ENCODE data around the gene NUMBL. TPM values are rescaled to one million over a fixed set of nuclear protein-coding genes. Genes with fewer than 3 reads are reported as not detected.

Gene NUMBL
- total RNA-seq (ENCODE audit: low replicate concordance) = 21.6 and 31.6 TPM in 2 replicates

GRCh38 chr19:40690050-40690692, at the start of gene NUMBL:
Gene NUMBL, minus strand, starts transcription at chr19:40690651. Its CDS starts 168 bp downstream, at chr19:40690483.

GRCh38 chr19:40716482-40717324, 26.3 kb upstream of the NUMBL start, which contains the start of the genes COQ8B and ITPKC:
Gene COQ8B, minus strand, starts transcription at chr19:40716886. Its CDS starts 2,254 bp downstream, at chr19:40714632.
Gene ITPKC, plus strand, starts transcription at chr19:40717112. Its CDS starts 24 bp downstream, at chr19:40717136.

Other genes with a start within 250 kb of the NUMBL start
- gene SERTAD3, start 246.3 kb downstream of the NUMBL start, total RNA-seq (ENCODE audit: low replicate concordance) = 11.2 and 21.9 TPM in 2 replicates
- 146 and 191 TPM in 2 replicates for gene BLVRB, start 224.9 kb downstream of the NUMBL start, total RNA-seq (ENCODE audit: low replicate concordance)
- gene SPTBN4, start 223.7 kb downstream of the NUMBL start, total RNA-seq (ENCODE audit: low replicate concordance) = 1.2 and 7.8 TPM in 2 replicates
- gene SHKBP1, start 113.8 kb downstream of the NUMBL start, total RNA-seq (ENCODE audit: low replicate concordance) = 12.5 and 19.6 TPM in 2 replicates
- gene LTBP4, start 89.3 kb downstream of the NUMBL start, total RNA-seq (ENCODE audit: low replicate concordance) = 24.8 and 25.6 TPM in 2 replicates
- gene COQ8B, start 26.2 kb upstream of the NUMBL start, total RNA-seq (ENCODE audit: low replicate concordance) = 22.8 and 24.0 TPM in 2 replicates
- 11.9 and 12.3 TPM in 2 replicates for gene ITPKC, start 26.5 kb upstream of the NUMBL start, total RNA-seq (ENCODE audit: low replicate concordance)
- 0.35 and 0.45 TPM in 2 replicates for gene ACTMAP, start 59.8 kb upstream of the NUMBL start, total RNA-seq (ENCODE audit: low replicate concordance)
- 37.0 and 37.7 TPM in 2 replicates for gene SNRPA, start 60.6 kb upstream of the NUMBL start, total RNA-seq (ENCODE audit: low replicate concordance)
- gene MIA, start 84.9 kb upstream of the NUMBL start, total RNA-seq (ENCODE audit: low replicate concordance) = 0.35 TPM in 1 of 2 replicates, not detected in the other
- gene RAB4B, start 87.6 kb upstream of the NUMBL start, total RNA-seq (ENCODE audit: low replicate concordance) = 3.4 and 8.5 TPM in 2 replicates
- gene EGLN2, start 108.5 kb upstream of the NUMBL start, total RNA-seq (ENCODE audit: low replicate concordance) = 79.9 and 112 TPM in 2 replicates
- gene CYP2A6, start 159.8 kb upstream of the NUMBL start, total RNA-seq (ENCODE audit: low replicate concordance) = not detected in 2 replicates
- gene CYP2A7, start 191.6 kb upstream of the NUMBL start, total RNA-seq (ENCODE audit: low replicate concordance) = not detected in 2 replicates

Measured in smooth muscle cell of the coronary artery (primary cell).